Activated T-helper 9 cell treated with anti-CD3 and anti-CD28 coated beads, Interleukin-2, amount 50 U/mL, for 16 hours (primary cell): ENCODE data around the gene SLC7A6.
"Not testable (repeated sequence)": the region's sequence is repeated elsewhere in the genome, so short reads cannot be mapped to it uniquely, and the experiment has no call there.

Experiments used
- DNase-seq: peaks from one replicate; pipeline ENCODE4 v3.0.0-alpha.2; 2020; ENCODE audit warnings: low read depth

Gene SLC7A6

DNA sequence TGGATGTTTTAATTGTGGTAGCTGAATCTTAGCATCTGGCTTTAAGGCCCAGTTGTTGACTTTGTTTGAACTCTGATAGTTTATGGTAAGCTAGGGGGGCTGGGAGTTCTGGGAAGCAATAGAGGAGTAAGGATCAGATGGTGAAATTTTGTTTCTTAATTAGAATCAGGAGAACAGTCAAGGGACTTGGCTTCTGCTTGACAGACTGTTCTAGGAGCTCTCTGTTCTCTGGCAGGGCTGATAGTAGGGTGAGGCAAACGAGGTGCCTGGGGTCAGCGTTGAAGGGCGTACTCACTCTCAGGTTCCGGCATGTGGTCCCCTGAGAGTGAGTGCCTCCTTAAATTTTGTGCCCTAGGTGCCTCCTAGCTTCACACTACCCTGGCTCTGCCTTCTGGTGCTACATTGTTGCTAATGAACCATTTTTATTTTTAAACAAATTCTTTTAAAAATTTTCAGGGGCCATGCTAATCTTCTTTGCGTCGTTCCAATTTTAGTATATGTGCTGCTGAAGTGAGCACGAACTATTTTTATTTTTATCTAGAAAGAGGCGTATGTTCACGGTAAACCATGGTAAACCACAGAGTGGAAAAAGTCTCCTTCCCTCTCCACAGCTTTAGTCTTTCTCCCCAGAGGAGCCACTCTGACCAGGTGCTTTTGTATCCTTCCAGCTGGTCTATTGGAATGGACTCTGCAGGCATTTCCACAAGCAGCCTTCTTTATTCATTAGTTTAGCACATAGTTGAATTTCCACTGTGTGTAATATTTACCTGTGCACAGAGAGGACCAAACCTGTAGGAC lies 19.7 kb downstream of the SLC7A6 start:
- DNase-seq, result no peak

GRCh38 chr16:68284847-68285246 lies 20.5 kb downstream of the SLC7A6 start:
- DNase-seq, result no peak

DNA sequence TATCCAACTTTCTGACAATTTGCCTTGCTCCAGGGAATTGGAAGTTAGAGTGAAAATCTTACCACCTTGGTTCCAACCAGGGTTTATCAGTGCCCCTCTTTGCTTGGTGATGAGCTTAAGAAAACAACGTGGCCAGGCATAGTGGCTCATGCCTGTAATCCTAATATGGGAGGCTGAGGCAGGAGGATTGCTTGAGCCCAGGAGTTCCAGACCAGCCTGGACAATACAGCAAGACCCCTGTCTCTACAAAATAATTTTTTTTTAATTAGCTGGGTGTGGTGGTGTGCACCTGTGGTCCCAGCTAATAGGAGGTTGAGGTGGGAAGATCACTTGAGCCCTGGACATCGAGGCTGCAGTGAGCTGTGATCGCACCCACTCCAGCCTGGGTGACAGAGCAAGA lies 21.4 kb downstream of the SLC7A6 start:
- DNase-seq, result no peak

DNA sequence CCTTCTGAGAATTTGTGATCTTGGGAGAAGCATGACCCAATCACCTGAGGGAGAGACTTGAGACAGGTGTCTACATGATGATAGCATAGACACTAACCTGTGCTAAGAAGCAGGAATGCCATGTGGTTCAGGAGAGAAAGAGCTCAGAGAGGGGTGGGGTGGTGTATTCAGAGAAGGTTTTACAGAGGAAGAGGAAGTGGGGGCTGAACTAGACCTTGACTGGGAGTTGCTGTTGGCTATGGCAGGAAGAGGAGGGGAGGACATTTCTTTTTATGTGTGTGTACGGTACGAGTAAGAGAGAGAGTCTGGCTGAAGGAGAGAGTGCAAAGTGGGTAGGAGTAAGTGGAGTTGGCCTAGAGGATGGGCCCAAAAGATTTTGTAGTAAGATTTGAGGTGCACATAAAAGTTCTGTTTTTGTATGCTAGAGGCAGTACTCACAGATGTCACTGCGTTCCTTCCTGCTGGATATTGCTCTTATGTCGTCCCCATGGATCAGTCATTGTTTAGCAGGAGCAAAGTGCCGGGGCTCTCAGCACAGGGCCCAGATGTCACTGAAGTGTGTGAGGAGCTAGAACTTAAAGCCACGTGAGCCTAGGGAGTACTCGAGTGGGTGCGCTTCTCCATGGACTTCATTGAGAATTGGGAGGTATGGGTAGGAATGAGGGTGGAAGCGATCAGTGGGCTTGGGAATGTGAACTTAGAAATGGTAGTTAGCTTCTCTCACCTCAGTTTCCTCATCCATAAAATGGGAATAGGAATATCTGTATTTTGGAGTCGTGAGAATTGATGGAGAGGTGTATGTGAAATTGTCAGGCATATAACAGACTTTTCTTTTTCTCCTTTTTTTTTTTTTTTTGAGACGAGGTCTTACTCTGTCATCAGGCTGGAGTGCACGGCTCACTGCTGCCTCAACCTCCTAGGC lies 22.1 kb downstream of the SLC7A6 start:
- DNase-seq, result no peak

GRCh38 chr16:68287276-68288251 lies 23.2 kb downstream of the SLC7A6 start:
- no peak for DNase-seq

DNA sequence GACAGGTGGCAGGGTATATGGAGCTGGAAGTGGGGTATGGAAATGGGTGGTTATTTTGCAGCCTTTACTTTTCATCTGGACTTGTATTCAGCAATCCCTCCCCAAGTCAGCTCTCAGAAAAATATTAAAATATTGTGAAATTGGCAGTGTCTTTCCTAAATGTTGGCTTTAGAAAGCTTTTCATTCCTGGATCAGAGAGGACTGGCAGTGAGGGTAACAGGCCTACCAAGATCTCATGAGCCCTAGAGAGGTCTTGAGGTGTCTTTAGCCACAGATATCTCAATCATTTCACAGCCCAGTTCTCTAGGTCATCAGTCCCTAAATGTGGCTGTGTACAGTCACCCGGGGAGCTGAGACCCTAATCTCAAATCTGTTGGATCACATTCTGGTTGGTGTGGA lies 23.9 kb downstream of the SLC7A6 start:
- DNase-seq, result no peak

DNA sequence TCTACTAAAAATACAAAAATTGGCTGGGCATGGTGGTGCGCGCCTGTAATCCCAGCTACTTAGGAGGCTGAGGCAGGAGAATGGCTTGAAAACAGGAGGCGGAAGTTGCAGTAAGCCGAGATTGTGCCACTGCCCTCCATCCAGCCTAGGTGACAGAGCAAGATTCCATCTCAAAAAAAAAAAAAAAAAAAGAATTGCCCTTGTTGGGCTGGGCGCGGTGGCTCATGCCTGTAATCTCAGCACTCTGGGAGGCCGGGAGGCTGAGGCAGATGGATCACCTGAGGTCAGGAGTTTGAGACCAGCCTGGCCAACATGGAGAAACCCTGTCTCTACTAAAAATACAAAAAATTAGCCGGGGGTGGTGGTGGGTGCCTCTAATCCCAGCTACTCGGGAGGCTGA lies 24.5 kb downstream of the SLC7A6 start:
- DNase-seq, result not testable (repeated sequence)

DNA sequence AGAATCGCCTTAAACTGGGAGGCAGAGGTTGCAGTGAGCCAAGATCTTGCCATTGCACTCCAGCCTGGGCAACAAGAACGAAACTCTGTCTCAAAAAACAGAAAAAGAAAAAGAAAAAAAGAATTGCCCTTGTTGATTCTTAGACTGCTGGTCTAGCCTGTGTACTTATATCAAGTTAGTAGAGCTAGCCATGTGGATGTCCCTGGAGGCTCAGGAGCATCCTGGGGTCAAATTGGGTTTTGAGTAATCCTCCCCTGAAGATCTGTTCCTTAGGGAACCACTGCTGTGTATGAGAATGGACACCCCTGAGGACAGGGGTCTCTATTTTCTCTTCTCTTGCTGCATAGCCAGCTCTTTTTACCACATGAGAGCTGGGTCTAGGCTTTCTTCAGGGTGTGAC lies 24.9 kb downstream of the SLC7A6 start:
- DNase-seq, result no peak

GRCh38 chr16:68289621-68290329 lies 25.4 kb downstream of the SLC7A6 start:
- DNase-seq, result no peak

DNA sequence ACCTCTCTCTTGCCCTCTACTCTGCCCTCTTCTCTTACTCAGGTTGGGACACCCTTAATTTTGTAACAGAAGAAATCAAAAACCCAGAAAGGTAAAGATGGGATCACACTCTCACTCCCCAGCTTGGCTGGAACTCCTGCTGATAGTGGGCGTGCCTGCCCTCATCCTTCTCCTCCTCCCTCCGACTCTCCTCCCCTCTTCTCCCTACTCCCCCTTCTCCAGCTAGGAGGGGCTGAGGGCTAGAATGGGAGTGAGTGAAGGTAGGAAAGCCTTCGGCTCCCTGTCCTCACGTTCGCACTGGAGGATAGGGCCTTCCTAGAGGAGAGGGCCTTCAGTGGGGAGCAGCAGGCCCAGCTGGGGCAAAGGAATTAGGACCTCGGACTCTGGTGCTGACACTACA lies 26.1 kb downstream of the SLC7A6 start:
- no peak for DNase-seq

DNA sequence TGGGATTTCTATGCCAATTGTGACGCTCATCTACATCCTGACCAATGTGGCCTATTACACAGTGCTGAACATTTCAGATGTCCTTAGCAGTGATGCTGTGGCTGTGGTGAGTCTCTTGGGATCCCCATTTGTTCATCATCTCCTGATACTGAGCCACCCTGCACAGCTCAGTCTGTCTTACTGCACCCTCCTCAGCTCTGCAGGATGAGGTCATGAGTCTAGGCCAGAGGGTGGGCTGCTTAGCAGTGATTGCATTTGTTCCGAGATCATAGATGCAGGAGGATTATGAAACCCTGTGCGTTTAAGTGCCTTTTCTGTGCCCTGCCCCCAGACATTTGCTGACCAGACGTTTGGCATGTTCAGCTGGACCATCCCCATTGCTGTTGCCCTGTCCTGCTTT lies 26.9 kb downstream of the SLC7A6 start:
- DNase-seq, result no peak

GRCh38 chr16:68292425-68292824 lies 28.1 kb downstream of the SLC7A6 start:
- no peak for DNase-seq

DNA sequence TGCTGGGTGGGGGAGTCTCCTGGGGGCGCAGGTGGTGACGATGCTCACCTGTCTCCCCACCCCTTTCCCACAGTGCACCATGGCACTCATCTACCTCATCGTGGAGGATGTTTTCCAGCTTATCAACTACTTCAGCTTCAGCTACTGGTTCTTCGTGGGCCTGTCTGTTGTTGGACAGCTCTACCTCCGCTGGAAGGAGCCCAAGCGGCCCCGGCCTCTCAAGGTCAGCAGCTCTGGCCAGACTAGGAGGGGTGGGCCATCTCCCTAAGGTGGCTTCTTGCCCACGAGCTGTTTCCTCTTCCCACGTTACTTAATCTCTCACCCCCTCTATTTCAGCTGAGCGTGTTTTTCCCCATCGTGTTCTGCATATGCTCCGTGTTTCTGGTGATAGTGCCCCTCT lies 32.0 kb downstream of the SLC7A6 start:
- no peak for DNase-seq

DNA sequence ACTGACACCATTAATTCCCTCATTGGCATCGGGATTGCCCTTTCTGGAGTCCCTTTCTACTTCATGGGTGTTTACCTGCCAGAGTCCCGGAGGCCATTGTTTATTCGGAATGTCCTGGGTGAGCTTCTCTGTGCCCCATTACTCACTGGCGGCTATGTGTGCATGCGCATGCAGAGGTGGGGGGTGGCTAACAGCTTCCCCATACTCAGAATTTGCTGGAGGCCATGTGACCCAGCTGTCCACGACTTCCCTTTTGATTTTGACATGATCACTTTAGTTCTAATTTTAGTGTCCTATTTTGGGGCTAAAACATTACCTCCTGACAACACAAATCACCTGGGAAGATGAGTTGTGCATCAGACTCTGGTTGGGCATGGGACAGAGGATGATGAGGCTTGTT lies 32.4 kb downstream of the SLC7A6 start:
- DNase-seq, result no peak

- no peak for DNase-seq
These were observed 33.6 kb downstream of the SLC7A6 start for GRCh38 chr16:68297908-68298307.

GRCh38 chr16:68298312-68298711 lies 34.0 kb downstream of the SLC7A6 start:
- no peak for DNase-seq

GRCh38 chr16:68298907-68299561 lies 34.7 kb downstream of the SLC7A6 start:
- no peak for DNase-seq

DNA sequence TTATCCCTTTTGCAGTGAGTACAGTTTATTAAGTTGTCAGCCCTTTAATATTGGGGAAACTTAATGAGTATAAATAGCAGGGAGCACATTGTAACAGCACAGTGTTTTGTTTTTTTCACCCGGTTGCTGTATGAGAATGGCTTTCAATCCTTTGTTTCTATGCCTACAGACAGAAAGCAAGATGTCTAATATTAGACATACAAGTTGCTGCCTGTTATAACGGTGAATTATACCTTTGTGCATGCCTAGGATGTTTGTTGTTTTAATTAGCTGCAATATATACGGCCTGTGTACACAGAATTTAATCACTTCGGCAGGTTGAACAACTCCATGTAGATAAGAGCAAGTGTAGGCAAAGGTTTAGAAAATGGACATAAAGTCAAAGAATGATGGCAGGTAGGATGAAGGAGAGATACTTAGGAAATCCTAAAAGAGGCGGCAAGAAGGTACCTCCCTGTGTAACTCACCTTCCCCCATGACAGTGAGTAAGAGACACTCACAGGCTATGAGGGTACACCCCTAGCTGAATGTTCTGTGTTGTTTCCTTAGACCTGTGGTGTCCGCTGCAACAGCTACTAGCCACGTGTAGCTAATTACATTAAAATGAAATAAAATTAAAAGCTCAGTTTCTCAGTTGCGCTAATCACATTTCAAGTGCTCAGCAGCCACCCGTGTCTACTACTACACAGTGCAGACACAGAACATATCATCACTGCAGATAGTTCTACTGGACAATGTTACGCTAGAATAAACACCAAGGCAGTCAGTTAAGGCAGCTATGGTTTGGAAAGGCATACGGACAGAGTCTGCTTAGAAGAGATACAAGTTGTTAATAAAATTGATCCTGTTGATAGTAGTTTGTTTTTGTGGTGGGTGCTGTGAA lies 35.5 kb downstream of the SLC7A6 start:
- DNase-seq, result no peak

DNA sequence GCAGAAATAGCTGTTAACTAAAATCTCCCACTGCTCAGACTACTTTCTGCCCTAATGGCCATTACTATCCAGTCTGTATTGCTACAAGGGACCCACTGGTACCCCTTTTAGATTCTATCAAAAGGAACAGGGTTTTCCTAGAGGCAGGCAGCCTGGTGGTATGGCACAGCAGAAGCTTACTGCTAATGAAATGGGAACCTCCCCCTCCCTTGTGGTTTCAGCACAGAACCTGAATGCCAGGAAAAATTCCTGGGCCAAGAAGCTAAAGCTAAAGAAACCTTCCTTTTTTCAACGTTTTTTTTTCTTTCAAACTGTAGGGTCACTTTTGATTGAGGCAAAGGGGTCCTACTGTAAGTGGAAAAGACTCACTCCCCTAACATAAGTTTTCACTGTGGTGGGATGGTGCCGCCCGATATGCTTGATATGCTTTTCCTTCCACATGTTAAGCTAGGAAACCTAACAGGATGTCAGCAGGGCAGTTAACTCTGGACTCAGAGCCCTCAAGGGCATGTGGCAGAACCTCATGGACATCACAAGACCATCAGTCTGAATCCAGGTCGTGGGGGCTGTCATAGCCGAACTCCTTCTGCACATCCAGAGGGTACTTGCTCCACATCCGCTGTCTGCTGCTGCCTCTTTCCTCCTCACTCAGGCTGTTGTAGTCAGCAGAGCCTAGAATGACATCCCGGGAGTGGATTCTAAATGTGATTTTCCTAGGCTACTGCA lies 36.6 kb downstream of the SLC7A6 start:
- DNase-seq, result no peak
